HG03196 (cell line): Measurements from ENCODE around the gene GRIA3.
A peak's percentile ranks its signal among the peaks of the same experiment; 100 is the strongest.
"Not testable (repeated sequence)": the region's sequence is repeated elsewhere in the genome, so short reads cannot be mapped to it uniquely, and the experiment has no call there.

Experiments
- ATAC-seq: cut with Tn5 transposase; IDR thresholded peaks from one replicate; pipeline ENCODE4 v1.9.1; 2021; ENCODE audit not compliant: unreplicated experiment

Gene GRIA3

GRCh38 chrX:123449335-123449734 lies 265.3 kb downstream of the GRIA3 start:
- no peak for ATAC-seq

DNA sequence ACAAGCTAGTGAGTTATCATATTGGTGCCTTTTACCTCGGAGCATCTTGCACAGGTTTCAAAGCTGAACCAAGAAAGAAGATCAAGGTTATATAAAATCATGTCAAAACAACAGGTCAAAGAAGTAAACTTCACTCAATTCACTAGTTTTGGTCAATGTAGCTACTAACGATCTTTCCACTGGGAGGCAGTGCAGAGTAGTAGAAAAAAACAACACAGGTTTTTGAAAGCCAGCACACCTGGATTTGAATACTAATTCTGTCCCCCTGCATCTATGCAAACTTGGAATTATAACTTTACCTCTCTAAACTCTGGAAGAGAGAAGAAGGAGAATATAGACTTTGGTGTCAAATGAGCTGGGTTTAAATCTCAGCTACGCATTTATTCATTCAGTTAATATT lies 266.1 kb downstream of the GRIA3 start:
- ATAC-seq = no peak

DNA sequence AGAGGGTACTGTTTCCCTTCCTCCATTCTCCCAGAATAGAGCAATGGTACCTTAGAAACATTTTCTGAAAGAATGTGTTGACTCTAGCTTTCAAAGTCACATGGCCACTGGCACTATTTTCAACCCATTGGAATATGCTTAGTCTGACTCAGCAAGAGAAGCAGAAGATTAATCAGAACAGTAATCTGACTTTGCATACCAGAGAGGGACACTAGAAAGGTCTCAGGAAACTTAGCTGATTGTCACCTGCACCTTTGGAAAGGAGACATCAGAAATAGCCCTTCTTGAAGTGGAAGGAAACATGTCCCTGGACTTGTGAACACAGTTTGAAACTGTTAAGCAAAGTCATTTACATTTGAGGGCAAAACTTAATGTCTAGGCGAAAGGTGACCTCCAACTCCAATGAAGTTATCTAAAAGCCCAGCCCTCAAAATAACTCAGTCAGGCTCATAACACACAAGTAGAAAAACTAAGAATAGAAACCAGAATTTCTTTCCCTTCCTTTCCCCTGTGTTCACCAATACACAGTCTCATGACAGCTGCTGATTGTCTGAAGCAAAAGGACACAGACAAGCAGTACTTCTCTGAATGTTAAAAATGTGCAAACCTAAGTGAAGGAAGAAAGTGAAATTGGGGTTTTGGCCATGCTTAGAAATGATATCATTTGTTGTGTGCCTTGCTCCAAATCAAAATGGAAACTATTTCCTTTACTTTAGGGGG lies 270.8 kb downstream of the GRIA3 start:
- peak; percentile 92 for ATAC-seq

GRCh38 chrX:123455693-123456092 lies 271.6 kb downstream of the GRIA3 start:
- ATAC-seq = no peak

GRCh38 chrX:123464709-123465108 lies 280.6 kb downstream of the GRIA3 start:
- no peak for ATAC-seq

GRCh38 chrX:123468481-123468880 lies 284.4 kb downstream of the GRIA3 start:
- no peak for ATAC-seq

- no peak for ATAC-seq
These were observed 291.1 kb downstream of the GRIA3 start for GRCh38 chrX:123475068-123475724.

DNA sequence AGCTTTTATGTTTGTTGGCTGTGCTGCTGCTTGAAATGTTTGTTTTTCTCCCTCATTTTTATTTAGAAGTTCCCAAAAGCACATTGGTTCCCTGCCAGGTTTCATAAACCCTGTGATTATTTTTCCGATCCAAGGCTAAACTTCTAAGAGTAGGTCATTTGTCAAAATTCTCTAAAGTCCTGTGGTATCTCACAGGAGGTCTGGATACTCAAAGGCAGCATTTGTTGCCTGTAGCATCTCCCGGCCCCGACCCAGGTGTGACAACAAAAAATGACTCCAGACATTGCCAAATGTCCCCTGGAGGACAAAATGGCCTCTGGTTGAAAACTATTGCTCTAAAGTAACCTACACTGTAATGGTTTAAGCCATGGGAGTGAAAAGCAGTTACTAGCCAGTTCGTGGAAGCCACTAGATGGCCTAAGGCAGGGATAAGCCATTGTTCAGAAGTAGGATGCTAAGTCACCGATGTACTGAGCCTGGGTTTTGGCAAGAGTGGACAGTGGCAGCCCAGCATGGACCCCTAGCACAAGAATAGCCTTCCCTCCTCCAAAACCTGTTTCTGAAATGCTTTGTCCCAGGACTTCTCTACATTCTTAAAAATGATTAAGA lies 292.6 kb downstream of the GRIA3 start:
- ATAC-seq = no peak

GRCh38 chrX:123477673-123478072 lies 293.6 kb downstream of the GRIA3 start:
- no peak for ATAC-seq

DNA sequence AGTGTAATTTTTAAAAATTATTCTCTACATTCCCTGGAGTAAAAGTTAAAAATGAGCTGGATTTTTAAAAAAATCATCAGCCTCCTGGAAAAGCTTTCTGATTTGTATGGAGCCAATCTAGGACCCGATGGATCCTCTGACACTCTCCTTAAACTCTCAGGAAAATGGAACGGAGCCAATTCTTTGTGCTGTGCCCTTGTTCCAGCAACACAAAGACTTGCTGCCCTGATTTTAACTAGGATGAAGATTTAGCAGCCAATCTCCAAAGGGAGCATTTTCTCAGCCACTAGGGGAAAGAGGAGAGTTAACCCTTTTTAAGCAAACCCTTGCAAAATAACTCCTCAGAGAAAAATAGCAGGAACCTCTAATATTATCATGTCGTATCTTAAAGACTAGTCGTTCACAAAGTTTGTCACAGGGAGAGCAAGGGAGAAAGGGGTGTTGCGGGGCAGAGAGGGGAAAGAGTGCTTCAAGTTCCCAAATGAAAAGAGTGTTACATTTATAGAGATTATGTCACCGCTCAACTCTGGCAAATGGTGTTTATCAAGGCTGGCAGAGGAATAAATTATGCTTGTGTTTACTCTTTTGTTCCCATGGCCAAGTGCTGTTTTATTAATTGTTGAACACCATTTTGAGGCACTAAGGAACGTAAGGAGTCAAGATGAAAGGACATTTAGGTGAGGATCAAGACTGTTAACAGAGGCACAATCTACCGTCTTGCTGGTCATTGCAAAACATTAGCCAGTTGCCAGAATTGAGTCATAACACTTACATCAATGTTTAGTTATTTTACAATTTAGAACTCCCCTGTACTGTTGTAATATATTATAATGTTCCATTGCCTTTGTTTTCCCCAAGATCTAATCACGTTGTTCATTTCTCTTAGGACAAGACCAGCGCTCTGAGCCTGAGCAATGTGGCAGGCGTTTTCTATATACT lies 298.1 kb downstream of the GRIA3 start:
- ATAC-seq = no peak

DNA sequence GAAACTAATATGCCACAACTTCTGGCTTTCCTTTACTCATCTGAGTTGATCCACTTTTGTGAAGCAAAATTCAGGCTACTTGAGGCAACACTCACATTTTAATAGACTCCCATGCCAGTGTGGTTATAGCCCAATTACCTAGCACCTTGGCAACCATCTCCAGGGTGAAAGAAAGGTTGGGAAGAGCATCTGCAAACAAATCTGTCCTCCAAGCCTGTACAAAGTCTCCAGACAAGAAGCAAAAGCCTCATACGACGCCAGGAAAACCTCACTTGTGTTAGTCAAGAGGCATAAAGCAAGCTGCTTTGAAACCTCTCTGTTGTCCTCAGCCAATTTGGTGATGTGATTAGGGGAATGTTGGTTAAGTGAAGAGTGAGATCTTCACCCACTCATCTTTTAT lies 302.2 kb downstream of the GRIA3 start:
- no peak for ATAC-seq

DNA sequence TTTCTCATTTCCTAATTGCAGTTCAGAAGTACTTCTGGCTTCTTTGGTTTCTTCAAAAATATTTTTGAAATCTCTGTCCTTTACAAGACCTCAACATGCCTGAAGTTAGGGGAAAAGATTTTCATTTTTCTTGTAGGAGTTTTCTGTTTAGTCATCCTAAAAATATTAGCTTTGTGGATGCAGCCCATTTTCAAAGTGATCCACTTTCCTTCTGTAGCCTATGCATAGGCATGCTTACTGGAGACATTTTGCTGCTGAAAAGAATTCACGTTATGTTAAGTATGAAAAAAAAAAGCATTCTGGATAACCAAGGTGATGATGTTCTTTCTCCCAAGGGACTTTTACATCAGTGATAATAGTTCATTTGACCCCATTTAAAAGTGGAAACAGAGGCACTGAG lies 303.2 kb downstream of the GRIA3 start:
- no peak for ATAC-seq

DNA sequence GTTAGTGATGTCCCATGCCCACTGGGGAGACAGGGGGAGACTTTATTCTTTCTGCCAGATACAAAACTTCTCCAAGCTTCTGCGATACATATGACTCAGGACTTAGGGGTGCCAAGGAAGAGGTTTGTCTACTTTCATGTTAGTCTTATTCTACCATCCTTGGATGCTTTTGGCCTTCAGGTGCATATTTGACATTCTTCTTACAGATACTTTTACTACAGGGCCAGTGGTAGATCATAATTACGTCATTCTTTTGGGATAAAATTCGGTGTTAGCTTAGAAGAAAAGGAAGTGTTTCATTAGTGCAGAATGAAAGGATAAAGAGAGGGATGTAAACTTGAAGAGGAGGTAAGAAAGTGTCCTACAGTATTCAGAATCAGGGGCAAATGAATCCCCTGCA lies 303.6 kb downstream of the GRIA3 start:
- no peak for ATAC-seq

- ATAC-seq = no peak
These were observed 304.9 kb downstream of the GRIA3 start for GRCh38 chrX:123489011-123489410.

- ATAC-seq = no peak
These were observed 309.8 kb downstream of the GRIA3 start for GRCh38 chrX:123493857-123494256.

DNA sequence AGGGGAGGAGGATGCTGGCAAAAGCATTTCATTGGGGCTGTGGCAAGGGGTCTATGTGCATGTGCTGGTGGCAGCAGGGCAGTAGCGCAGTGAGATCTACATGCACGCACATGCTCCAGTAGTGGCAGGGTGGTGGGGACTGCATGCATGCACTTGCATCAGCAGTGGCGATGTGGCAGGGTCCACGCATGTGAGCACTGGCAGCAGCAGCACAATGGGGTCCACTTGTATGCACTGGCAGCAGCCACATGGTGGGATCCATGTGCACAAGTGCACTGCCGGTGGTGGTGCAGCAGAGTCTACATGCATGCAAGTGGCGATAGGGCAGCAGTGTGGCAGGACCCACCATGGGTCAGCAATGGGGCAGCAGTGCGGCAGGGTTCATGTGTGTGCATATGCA lies 315.7 kb downstream of the GRIA3 start:
- no peak for ATAC-seq

GRCh38 chrX:123504047-123504446 lies 320.0 kb downstream of the GRIA3 start:
- no peak for ATAC-seq

DNA sequence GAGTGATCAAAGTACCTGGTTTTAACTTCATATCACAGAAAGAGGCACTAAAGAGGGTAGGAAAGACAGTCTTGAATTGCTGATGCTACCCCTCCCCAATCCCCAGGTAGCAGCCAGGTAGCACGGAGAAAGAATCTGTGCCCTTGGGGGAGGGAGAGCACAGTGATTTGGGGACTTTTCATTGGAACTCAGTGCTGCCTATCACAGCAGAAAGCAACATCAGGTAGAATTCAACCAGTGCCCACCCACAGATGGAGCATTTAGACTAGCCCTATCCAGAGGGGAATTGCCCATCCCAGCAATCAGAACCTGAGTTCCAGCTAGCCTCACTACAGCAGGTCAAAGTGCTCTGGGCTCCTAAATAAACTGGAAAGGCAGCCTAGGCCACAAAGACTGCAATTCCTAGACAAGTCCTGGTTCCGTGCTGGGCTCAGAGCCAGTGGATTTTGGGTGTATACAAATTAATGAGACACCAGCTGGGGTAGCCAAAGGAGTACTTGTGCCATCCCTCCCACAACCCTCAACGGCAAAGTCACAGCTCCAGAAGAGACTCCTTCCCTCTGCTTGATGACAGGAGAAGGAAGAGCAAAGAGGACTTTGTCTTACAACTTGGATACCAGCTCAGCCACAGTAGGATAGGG lies 320.7 kb downstream of the GRIA3 start:
- no peak for ATAC-seq

- no peak for ATAC-seq
These were observed 329.7 kb downstream of the GRIA3 start for GRCh38 chrX:123513585-123514278.

GRCh38 chrX:123514279-123514640 lies 330.2 kb downstream of the GRIA3 start:
- not testable (repeated sequence) for ATAC-seq
